ENCODE data around the gene NEDD9. TPM values are rescaled to one million over a fixed set of nuclear protein-coding genes. Genes with fewer than 3 reads are reported as not detected.

Gene NEDD9
- total and polyA plus RNA-seq, 2 of the 13 experiments (the other 11 are each of a cell fraction or from before 2014, with no cell fraction given): 27.1 to 389 TPM

DNA sequence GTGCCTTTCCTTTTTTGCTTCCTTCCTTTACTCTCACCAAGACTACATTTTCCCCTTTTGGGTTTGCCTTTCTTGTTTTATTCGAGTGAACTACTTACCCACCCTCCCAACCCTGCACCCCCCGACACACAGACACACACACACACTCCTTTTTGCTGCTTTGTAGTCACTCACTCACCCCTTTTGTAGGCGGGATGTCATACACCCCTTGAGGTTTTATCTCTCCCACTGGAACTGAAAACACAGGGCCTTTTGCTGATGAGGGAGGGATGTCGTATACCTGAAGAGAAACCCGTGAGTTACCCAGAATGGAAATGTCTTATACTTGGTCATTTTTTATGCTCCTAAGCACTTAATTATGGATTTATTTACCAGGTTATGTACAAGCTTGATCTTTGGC, 40.3 kb downstream of the NEDD9 start:
- DNase-seq (ENCODE audit: low spot score): no peak
- ATAC-seq: no peak
- no peaks in the 10 kb centered on the region for H3K9me3 ChIP-seq (ENCODE audit: low read length)
- H2AFZ ChIP-seq (ENCODE audit: low read length): no peak overlapping the region
- no peak for FAIRE-seq
- peaks cover 57% of the 10 kb centered on the region for H3K4me1 ChIP-seq (ENCODE audit: insufficient read depth, low read length)
- H3K27ac ChIP-seq (ENCODE audit: extremely low read length, insufficient read depth, low read length): no peak overlapping the region
- CTCF ChIA-PET (ENCODE audit: low intra/inter-chr PET ratio, low total read pairs): no interaction called here
- H3K4me3 ChIP-seq (replicated peaks in 1 of 3; ENCODE audit: insufficient read depth in 1 of 3, low read depth in 2 of 3, low read length in 3 of 3): no peak overlapping the region
- TF ChIP-seq PHF8 (CRISPR knock-in tag; IDR thresholded peaks at IDR 0.05): no peak
- peak; percentile 80 for TF ChIP-seq RBM22 (optimal IDR thresholded peaks at IDR 0.05; ENCODE audit: low read length)
- H4K20me1 ChIP-seq (ENCODE audit: insufficient read depth, low read length): peaks cover 89% of the 10 kb centered on the region
- no peaks in the 10 kb centered on the region for H3K27me3 ChIP-seq (ENCODE audit: control insufficient read depth in 1 of 2, insufficient read depth in 2 of 2, low read length in 2 of 2)
- intact Hi-C loops (cut with micrococcal nuclease; ENCODE audit: unreplicated experiment): no loop called here
- in situ Hi-C loops (cut with HindIII; ENCODE audit: extremely low pct_ligation_motif_present, low pct_unique_long_range_greater_than_20kb): no loop called here
- H3K4me2 ChIP-seq (ENCODE audit: low read depth, low read length): no peak overlapping the region
- BruUV-seq (replicated peaks): no TSS peak
- no peak overlapping the region for H3K9ac ChIP-seq (ENCODE audit: insufficient read depth, low read depth, low read length)
- POLR2A ChIA-PET: interaction anchor here (3.0 kb wide), 1 partner anchor 10 kb away, joined by 12 read pairs; no protein-coding TSS in a partner anchor
- peaks cover 38% of the 10 kb centered on the region for H3K79me2 ChIP-seq (ENCODE audit: insufficient read depth, low read length)
- 88% methylated on average over 5 of the region's 5 CpGs for WGBS (ENCODE audit: low lambda C conversion rate)
- H3K36me3 ChIP-seq (replicated peaks in 1 of 2; ENCODE audit: control insufficient read depth in 1 of 2, insufficient read depth in 2 of 2, low read length in 2 of 2): peaks cover 48 to 91% of the 10 kb centered on the region in 2 experiments

DNA sequence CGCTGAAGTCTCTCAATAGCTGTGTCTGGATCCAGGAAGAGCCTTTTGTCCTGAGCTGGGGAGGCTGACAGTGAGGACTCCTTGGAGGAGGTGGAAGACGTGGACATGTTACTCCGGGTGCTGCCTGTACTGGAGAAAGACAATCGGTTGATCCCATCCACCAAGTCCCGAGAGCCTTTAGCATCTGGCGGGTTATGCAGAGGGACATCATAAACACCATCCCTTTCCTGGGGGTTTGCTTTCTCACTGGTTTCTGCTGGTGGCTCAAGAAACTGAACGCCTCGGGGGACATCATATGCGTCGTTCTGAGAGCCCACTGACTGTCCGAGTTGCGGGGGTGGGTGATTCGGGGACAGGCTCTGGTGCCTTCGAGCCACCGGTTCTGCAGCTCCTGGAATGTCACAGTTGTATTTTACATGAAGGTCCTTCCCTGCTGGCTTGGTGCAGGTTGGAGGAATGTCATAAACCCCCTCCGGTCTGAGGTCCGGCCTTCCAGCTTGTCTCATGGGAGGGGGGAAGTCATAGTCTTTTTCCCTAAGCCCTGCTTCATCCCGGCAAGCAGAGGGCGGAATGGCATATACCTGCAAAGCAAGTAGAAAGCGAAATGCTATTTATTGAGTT, 41.7 kb downstream of the NEDD9 start:
- peaks cover 51 to 91% of the 10 kb centered on the region in 2 experiments for H3K36me3 ChIP-seq (replicated peaks in 1 of 2; ENCODE audit: control insufficient read depth in 1 of 2, insufficient read depth in 2 of 2, low read length in 2 of 2)
- WGBS (ENCODE audit: low lambda C conversion rate): 99% methylated on average over 20 of the region's 20 CpGs
- intact Hi-C loops (cut with micrococcal nuclease; ENCODE audit: unreplicated experiment): no loop called here
- no peak overlapping the region for H3K4me3 ChIP-seq (replicated peaks in 1 of 3; ENCODE audit: insufficient read depth in 1 of 3, low read depth in 2 of 3, low read length in 3 of 3)
- H4K20me1 ChIP-seq (ENCODE audit: insufficient read depth, low read length): peaks cover 92% of the 10 kb centered on the region
- ChIA-PET CTCF (ENCODE audit: low intra/inter-chr PET ratio, low total read pairs) (no interaction called here), POLR2A (interaction anchor here (0.9 to 3.0 kb wide), 4 partner anchors 11 to 97 kb away, joined by 3 to 12 read pairs (median 3); partner anchors contain the start of genes NEDD9 and SMIM13)
- DNase-seq (ENCODE audit: low spot score) (no peak), ATAC-seq (peak; percentile 9; the same call in 1 of the 3 replicates), FAIRE-seq (no peak)
- BruUV-seq (replicated peaks): no TSS peak
- H3K27me3 ChIP-seq (ENCODE audit: control insufficient read depth in 1 of 2, insufficient read depth in 2 of 2, low read length in 2 of 2): no peaks in the 10 kb centered on the region
- H3K27ac ChIP-seq (ENCODE audit: extremely low read length, insufficient read depth, low read length): no peak overlapping the region
- H3K9me3 ChIP-seq (ENCODE audit: low read length): no peaks in the 10 kb centered on the region
- peaks cover 28% of the 10 kb centered on the region for H3K79me2 ChIP-seq (ENCODE audit: insufficient read depth, low read length)
- peaks cover 48% of the 10 kb centered on the region for H3K4me1 ChIP-seq (ENCODE audit: insufficient read depth, low read length)
- H3K9ac ChIP-seq (ENCODE audit: insufficient read depth, low read depth, low read length): no peak overlapping the region
- in situ Hi-C loops (cut with HindIII; ENCODE audit: extremely low pct_ligation_motif_present, low pct_unique_long_range_greater_than_20kb): no loop called here
- H2AFZ ChIP-seq (ENCODE audit: low read length): no peak overlapping the region
- no peak overlapping the region for H3K4me2 ChIP-seq (ENCODE audit: low read depth, low read length)
- TF ChIP-seq SNRNP70 (IDR thresholded peaks at IDR 0.05; ENCODE audit: low read depth, low read length) (no peak), ZNF687 (CRISPR knock-in tag; IDR thresholded peaks at IDR 0.05) (peak; percentile 24), STAG1 (CRISPR knock-in tag; IDR thresholded peaks at IDR 0.05) (no peak), GABPB1 (CRISPR knock-in tag; IDR thresholded peaks at IDR 0.05) (no peak), ZNF773 (CRISPR knock-in tag; IDR thresholded peaks at IDR 0.05; ENCODE audit: borderline replicate concordance) (no peak), TEAD3 (CRISPR knock-in tag; optimal IDR thresholded peaks at IDR 0.05; ENCODE audit: borderline replicate concordance) (peak; percentile 33), MZF1 (CRISPR knock-in tag; IDR thresholded peaks at IDR 0.05; ENCODE audit: borderline replicate concordance) (no peak), U2AF1 (optimal IDR thresholded peaks at IDR 0.05; ENCODE audit: low read depth, low read length) (peak; percentile 41), POLR2A (IDR thresholded peaks at IDR 0.05; ENCODE audit: insufficient read depth in 1 of 2, low read depth in 2 of 2, low read length in 2 of 2) (peak in 1 of 2 experiments; percentile 28; a peak in 1 of 4 replicates), ZNF850 (CRISPR knock-in tag; conservative IDR thresholded peaks at IDR 0.05) (no peak), ZNF556 (CRISPR knock-in tag; IDR thresholded peaks at IDR 0.05; ENCODE audit: borderline replicate concordance) (no peak), ZNF713 (CRISPR knock-in tag; IDR thresholded peaks at IDR 0.05) (no peak)

All from HepG2 (cell line).